HL-60 (cell line): ENCODE results near the gene CREB3L1.

ENCODE experiments used
- DNase-seq, 2 experiments: peaks; one replicate each; pipeline ENCODE4 v3.0.0-alpha.2; 2010 to 2020; ENCODE audit warnings: low read depth in 1 of 2, low spot score in 1 of 2
- H3K27ac ChIP-seq: fragments of 250-450 bp; sonication (Bioruptor Pico); replicated peaks from 2 replicates; pipeline ENCODE4 v1.5.1; 2020; ENCODE audit warnings: mild to moderate bottlenecking, moderate library complexity
- H3K27me3 ChIP-seq: fragments of 250-450 bp; sonication (Bioruptor Pico); 2 replicates; pipeline ENCODE4 v1.5.1; 2021; ENCODE audit warnings: mild to moderate bottlenecking, moderate library complexity; ENCODE audit not compliant: insufficient read depth, poor library complexity, severe bottlenecking
- H3K4me3 ChIP-seq: replicated peaks from 2 replicates; pipeline ENCODE4 v1.5.1; 2011; ENCODE audit warnings: mild to moderate bottlenecking, control low read depth, low read length; ENCODE audit not compliant: insufficient read depth
- GABPA ChIP-seq: IDR thresholded peaks from 2 replicates; pipeline ENCODE4 v1.6.1; 2012; ENCODE audit warnings: low read depth
- POLR2AphosphoS5 ChIP-seq: IDR thresholded peaks from 2 replicates; pipeline ENCODE4 v1.6.1; 2012; ENCODE audit warnings: low read depth
- SPI1 ChIP-seq: IDR thresholded peaks from 2 replicates; pipeline ENCODE4 v1.6.1; 2012; ENCODE audit warnings: low read depth, mild to moderate bottlenecking, borderline replicate concordance
- long read RNA-seq: library from polyadenylated mRNA; unstranded; transcript quantifications from one replicate; pipeline ENCODE4 v2.0.0, GENCODE V29; 2020
- TF ChIP-seq, protein P1 (sequence below): IDR thresholded peaks from 2 replicates; pipeline ENCODE4 v1.6.1; 2012; ENCODE audit warnings: low read depth; ENCODE audit not compliant: insufficient replicate concordance
- TF ChIP-seq, protein P2 (sequence below): IDR thresholded peaks from one replicate; pipeline ENCODE4 v1.5.1; 2011; ENCODE audit warnings: low read length, control low read depth, inconsistent platforms; ENCODE audit not compliant: insufficient read depth

CREB3L1 gene, protein sequence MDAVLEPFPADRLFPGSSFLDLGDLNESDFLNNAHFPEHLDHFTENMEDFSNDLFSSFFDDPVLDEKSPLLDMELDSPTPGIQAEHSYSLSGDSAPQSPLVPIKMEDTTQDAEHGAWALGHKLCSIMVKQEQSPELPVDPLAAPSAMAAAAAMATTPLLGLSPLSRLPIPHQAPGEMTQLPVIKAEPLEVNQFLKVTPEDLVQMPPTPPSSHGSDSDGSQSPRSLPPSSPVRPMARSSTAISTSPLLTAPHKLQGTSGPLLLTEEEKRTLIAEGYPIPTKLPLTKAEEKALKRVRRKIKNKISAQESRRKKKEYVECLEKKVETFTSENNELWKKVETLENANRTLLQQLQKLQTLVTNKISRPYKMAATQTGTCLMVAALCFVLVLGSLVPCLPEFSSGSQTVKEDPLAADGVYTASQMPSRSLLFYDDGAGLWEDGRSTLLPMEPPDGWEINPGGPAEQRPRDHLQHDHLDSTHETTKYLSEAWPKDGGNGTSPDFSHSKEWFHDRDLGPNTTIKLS
- long read RNA-seq = 0 reads

DNA sequence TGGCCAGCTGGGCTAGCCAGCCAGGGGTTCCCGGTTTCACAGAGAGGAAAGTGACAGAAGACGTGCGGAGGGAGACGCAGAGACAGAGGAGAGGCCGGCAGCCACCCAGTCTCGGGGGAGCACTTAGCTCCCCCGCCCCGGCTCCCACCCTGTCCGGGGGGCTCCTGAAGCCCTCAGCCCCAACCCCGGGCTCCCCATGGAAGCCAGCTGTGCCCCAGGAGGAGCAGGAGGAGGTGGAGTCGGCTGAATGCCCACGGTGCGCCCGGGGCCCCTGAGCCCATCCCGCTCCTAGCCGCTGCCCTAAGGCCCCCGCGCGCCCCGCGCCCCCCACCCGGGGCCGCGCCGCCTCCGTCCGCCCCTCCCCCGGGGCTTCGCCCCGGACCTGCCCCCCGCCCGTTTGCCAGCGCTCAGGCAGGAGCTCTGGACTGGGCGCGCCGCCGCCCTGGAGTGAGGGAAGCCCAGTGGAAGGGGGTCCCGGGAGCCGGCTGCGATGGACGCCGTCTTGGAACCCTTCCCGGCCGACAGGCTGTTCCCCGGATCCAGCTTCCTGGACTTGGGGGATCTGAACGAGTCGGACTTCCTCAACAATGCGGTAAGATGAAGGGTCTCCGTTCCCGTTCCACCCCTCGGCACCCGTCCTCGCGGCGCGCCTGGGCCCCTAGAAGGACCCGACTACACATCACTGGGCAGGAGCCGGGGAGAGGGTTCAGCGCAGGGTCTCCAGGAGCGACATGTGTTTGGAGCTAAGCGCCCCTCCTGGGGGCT is at the start of gene CREB3L1:
CREB3L1 (plus strand) TSS at position 41 of the 765 bp plus-strand sequence; CDS start at position 491, 450 bp downstream.
- no peak within 1 kb of the TSS for H3K27ac ChIP-seq
- peak within 1 kb of the TSS; percentile 17; the same call in 1 of the 2 replicates for H3K4me3 ChIP-seq
- peaks cover 47% of the 10 kb centered on the region for H3K27me3 ChIP-seq
- DNase-seq = no peak
- TF ChIP-seq, protein P1, sequence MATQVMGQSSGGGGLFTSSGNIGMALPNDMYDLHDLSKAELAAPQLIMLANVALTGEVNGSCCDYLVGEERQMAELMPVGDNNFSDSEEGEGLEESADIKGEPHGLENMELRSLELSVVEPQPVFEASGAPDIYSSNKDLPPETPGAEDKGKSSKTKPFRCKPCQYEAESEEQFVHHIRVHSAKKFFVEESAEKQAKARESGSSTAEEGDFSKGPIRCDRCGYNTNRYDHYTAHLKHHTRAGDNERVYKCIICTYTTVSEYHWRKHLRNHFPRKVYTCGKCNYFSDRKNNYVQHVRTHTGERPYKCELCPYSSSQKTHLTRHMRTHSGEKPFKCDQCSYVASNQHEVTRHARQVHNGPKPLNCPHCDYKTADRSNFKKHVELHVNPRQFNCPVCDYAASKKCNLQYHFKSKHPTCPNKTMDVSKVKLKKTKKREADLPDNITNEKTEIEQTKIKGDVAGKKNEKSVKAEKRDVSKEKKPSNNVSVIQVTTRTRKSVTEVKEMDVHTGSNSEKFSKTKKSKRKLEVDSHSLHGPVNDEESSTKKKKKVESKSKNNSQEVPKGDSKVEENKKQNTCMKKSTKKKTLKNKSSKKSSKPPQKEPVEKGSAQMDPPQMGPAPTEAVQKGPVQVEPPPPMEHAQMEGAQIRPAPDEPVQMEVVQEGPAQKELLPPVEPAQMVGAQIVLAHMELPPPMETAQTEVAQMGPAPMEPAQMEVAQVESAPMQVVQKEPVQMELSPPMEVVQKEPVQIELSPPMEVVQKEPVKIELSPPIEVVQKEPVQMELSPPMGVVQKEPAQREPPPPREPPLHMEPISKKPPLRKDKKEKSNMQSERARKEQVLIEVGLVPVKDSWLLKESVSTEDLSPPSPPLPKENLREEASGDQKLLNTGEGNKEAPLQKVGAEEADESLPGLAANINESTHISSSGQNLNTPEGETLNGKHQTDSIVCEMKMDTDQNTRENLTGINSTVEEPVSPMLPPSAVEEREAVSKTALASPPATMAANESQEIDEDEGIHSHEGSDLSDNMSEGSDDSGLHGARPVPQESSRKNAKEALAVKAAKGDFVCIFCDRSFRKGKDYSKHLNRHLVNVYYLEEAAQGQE = no peak
- TF ChIP-seq GABPA (no peak), POLR2AphosphoS5 (no peak), SPI1 (no peak)
- TF ChIP-seq, protein P2, sequence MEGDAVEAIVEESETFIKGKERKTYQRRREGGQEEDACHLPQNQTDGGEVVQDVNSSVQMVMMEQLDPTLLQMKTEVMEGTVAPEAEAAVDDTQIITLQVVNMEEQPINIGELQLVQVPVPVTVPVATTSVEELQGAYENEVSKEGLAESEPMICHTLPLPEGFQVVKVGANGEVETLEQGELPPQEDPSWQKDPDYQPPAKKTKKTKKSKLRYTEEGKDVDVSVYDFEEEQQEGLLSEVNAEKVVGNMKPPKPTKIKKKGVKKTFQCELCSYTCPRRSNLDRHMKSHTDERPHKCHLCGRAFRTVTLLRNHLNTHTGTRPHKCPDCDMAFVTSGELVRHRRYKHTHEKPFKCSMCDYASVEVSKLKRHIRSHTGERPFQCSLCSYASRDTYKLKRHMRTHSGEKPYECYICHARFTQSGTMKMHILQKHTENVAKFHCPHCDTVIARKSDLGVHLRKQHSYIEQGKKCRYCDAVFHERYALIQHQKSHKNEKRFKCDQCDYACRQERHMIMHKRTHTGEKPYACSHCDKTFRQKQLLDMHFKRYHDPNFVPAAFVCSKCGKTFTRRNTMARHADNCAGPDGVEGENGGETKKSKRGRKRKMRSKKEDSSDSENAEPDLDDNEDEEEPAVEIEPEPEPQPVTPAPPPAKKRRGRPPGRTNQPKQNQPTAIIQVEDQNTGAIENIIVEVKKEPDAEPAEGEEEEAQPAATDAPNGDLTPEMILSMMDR = no peak

DNA sequence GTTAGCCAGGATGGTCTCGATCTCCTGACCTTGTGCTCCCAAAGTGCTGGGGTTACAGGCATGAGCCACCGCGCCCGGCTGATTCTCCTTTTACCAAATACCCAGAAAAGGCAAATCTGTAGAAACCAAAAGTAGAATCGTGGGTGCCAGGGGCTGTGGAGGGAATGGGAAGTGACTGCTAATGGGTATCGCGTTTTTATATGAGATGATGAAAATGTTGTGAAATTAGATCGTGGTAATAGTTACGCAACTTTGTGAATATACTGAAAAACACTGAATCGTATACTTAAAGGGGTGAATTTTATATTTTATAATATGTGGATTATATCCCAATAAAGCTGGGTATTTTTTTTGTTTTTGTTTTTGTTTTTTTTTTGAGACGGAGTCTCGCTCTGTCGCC is 48.2 kb upstream of the CREB3L1 start:
- DNase-seq = no peak
- Histone ChIP-seq H3K27ac (no peak overlapping the region), H3K27me3 (no peaks in the 10 kb centered on the region), H3K4me3 (no peak overlapping the region)
- TF ChIP-seq GABPA (no peak), POLR2AphosphoS5 (no peak), SPI1 (no peak)
- TF ChIP-seq, protein P2 = no peak
- TF ChIP-seq, protein P1 = no peak

DNA sequence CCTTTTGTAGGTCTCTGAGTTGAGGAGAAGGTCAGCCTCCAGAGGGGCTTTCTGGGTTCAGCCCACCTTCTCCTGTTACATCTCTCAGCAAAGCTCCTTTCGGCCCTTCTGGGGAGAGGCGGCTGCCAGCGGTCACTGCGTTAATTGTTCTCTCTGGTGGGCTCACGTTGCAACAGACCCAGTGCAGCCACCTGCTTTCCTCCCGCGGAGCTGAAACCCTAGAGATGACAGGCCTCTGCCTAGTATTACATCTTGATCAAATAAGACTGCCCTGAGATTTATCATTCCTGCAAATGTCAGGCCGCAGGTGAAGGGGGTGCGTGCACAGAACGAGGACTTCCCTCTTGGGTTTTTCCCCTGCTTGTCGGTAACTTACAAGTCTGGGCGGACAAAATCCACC is 43.2 kb upstream of the CREB3L1 start:
- no peak for TF ChIP-seq SPI1
- TF ChIP-seq, protein P2 = no peak
- no peak for DNase-seq
- Histone ChIP-seq H3K4me3 (no peak overlapping the region), H3K27me3 (no peaks in the 10 kb centered on the region), H3K27ac (no peak overlapping the region)
